Posterior vena cava (tissue), 2 donors: ENCODE measurements around the gene PIP5K1A. TPM values are rescaled to one million over a fixed set of nuclear protein-coding genes. Genes with fewer than 3 reads are reported as not detected.

Experiments
- total RNA-seq, 2 donors: library from RNA; stranded (reverse); fragmentation: NEBNext Ultra II Directional; extraction: Animal tissue kit (Norgen Biotek cat#: 25700); gene quantifications; one replicate each; pipeline ENCODE4 v1.2.1, GENCODE V29; 2021
- donor health status: DM: yes; HTN: yes; CAD: no.
- donor health status: DM: yes; HTN: yes; CAD: no.

Gene PIP5K1A
- total RNA-seq, 2 donors from 2014 or later = 39.1 to 41.9 TPM

Other genes starting within 250 kb of the PIP5K1A start
- gene CERS2, start 223.7 kb upstream of the PIP5K1A start, total RNA-seq = 100 to 1,000 TPM; 112 to 133 TPM
- under 1 TPM in 1 of 2 donors, not detected in 1; 0.19 TPM for gene ANXA9, start 216.3 kb upstream of the PIP5K1A start, total RNA-seq
- gene MINDY1, start 191.7 kb upstream of the PIP5K1A start, total RNA-seq = 10 to 100 TPM; 17.3 to 17.8 TPM
- gene PRUNE1, start 190.1 kb upstream of the PIP5K1A start, total RNA-seq = 10 to 100 TPM; 15.5 to 17.4 TPM
- gene BNIPL, start 162.0 kb upstream of the PIP5K1A start, total RNA-seq = under 1 TPM; 0.33 to 0.93 TPM
- 1 to 10 TPM; 3.3 to 4.6 TPM for gene C1orf56, start 150.8 kb upstream of the PIP5K1A start, total RNA-seq
- gene CDC42SE1, start 138.9 kb upstream of the PIP5K1A start, total RNA-seq = 10 to 100 TPM; 65.7 to 68.2 TPM
- gene MLLT11, start 138.2 kb upstream of the PIP5K1A start, total RNA-seq = 1 to 10 TPM; 2.0 to 3.2 TPM
- 10 to 100 TPM; 14.6 to 18.2 TPM for gene GABPB2, start 127.8 kb upstream of the PIP5K1A start, total RNA-seq
- 10 to 100 TPM in 1 of 2 donors, 1 to 10 TPM in 1; 6.9 to 10.1 TPM for gene SEMA6C, start 51.9 kb upstream of the PIP5K1A start, total RNA-seq
- gene TNFAIP8L2, start 41.9 kb upstream of the PIP5K1A start, total RNA-seq = 1 to 10 TPM; 3.0 to 4.2 TPM
- gene LYSMD1, start 32.6 kb upstream of the PIP5K1A start, total RNA-seq = 1 to 10 TPM; 6.6 to 7.0 TPM
- 10 to 100 TPM; 26.5 to 27.0 TPM for gene SCNM1, start 32.4 kb upstream of the PIP5K1A start, total RNA-seq
- under 1 TPM in 1 of 2 donors, not detected in 1; 0.88 TPM for gene TMOD4, start 22.6 kb upstream of the PIP5K1A start, total RNA-seq
- gene VPS72, start 8.4 kb upstream of the PIP5K1A start, total RNA-seq = 10 to 100 TPM; 28.4 to 38.5 TPM
- gene PSMD4, start 56.2 kb downstream of the PIP5K1A start, total RNA-seq = 100 to 1,000 TPM; 131 to 139 TPM
- 10 to 100 TPM; 16.7 to 17.1 TPM for gene ZNF687, start 83.7 kb downstream of the PIP5K1A start, total RNA-seq
- gene PI4KB, start 128.9 kb downstream of the PIP5K1A start, total RNA-seq = 10 to 100 TPM; 51.9 to 58.7 TPM
- 10 to 100 TPM; 26.0 to 31.1 TPM for gene RFX5, start 148.7 kb downstream of the PIP5K1A start, total RNA-seq
- gene SELENBP1, start 174.2 kb downstream of the PIP5K1A start, total RNA-seq = 10 to 100 TPM; 14.9 to 50.4 TPM
- 100 to 1,000 TPM; 179 to 210 TPM for gene PSMB4, start 201.0 kb downstream of the PIP5K1A start, total RNA-seq